ENCODE results near the gene SGCB.

The SGCB gene

GRCh38 chr4:52019936-52020657 is 18.0 kb downstream of the SGCB start, which contains the start of gene LRRC66:
Gene LRRC66, minus strand, starts transcription at chr4:52020363. Its CDS starts 2,750 bp downstream, at chr4:52017613.
- DNase-seq (ENCODE audit: low read depth in 2 of 2), result no peak

GRCh38 chr4:52017814-52018213 is 20.3 kb downstream of the SGCB start:
- no peak for DNase-seq (ENCODE audit: low read depth in 2 of 2)

GRCh38 chr4:52016981-52017380 is 21.1 kb downstream of the SGCB start:
- no peak for DNase-seq (ENCODE audit: low read depth in 2 of 2)

- no peak for DNase-seq (ENCODE audit: low read depth in 2 of 2)
These were observed 22.7 kb downstream of the SGCB start for GRCh38 chr4:52015366-52015765.

- no peak for DNase-seq (ENCODE audit: low read depth in 2 of 2)
These were observed 23.2 kb downstream of the SGCB start for GRCh38 chr4:52014903-52015302.

- DNase-seq (ENCODE audit: low read depth in 2 of 2), result no peak
These were observed 25.4 kb downstream of the SGCB start for GRCh38 chr4:52012651-52013050.

- no peak for DNase-seq (ENCODE audit: low read depth in 2 of 2)
These were observed 27.1 kb downstream of the SGCB start for GRCh38 chr4:52010986-52011385.

GRCh38 chr4:52006887-52007286 is 31.2 kb downstream of the SGCB start:
- no peak for DNase-seq (ENCODE audit: low read depth in 2 of 2)

- DNase-seq (ENCODE audit: low read depth in 2 of 2), result no peak
These were observed 32.4 kb downstream of the SGCB start for GRCh38 chr4:52005604-52006273.

- DNase-seq (ENCODE audit: low read depth in 2 of 2), result no peak
These were observed 33.7 kb downstream of the SGCB start for GRCh38 chr4:52004414-52004813.

- DNase-seq (ENCODE audit: low read depth in 2 of 2), result no peak
These were observed 36.5 kb downstream of the SGCB start for GRCh38 chr4:52001616-52002015.

- DNase-seq (ENCODE audit: low read depth in 2 of 2), result no peak
These were observed 38.8 kb downstream of the SGCB start for GRCh38 chr4:51999250-51999649.

- DNase-seq (ENCODE audit: low read depth in 2 of 2), result no peak
These were observed 39.3 kb downstream of the SGCB start for GRCh38 chr4:51998837-51999236.

GRCh38 chr4:51997647-51998046 is 40.5 kb downstream of the SGCB start:
- DNase-seq (ENCODE audit: low read depth in 2 of 2), result no peak

GRCh38 chr4:51995647-51996220 is 42.4 kb downstream of the SGCB start:
- DNase-seq (ENCODE audit: low read depth in 2 of 2), result no peak

Data from stimulated activated CD8-positive, alpha-beta memory T cell treated with anti-CD3 and anti-CD28 coated beads, Interleukin-2, amount 100 ng/mL, for 48 hours (primary cell).